ENCODE results near the gene TENM4. TPM values are rescaled to one million over a fixed set of nuclear protein-coding genes. Genes with fewer than 3 reads are reported as not detected.

The TENM4 gene
- total RNA-seq, 1 donor from 2014 or later, result 2.9 TPM

- DNase-seq, result no peak
Observed at GRCh38 chr11:79078456-79078855, 362.4 kb downstream of the TENM4 start.

- DNase-seq, result no peak
Observed at GRCh38 chr11:79077702-79078330, 363.0 kb downstream of the TENM4 start.

- peak; percentile 65 for DNase-seq
Observed at GRCh38 chr11:79076526-79077115, 364.2 kb downstream of the TENM4 start.

- no peak for DNase-seq
Observed at GRCh38 chr11:79074547-79074946, 366.3 kb downstream of the TENM4 start.

GRCh38 chr11:79071190-79071589 is 369.6 kb downstream of the TENM4 start:
- DNase-seq, result no peak

- DNase-seq, result no peak
Observed at GRCh38 chr11:79070518-79070917, 370.3 kb downstream of the TENM4 start.

GRCh38 chr11:79069504-79069903 is 371.3 kb downstream of the TENM4 start:
- DNase-seq, result no peak

GRCh38 chr11:79068356-79068755 is 372.5 kb downstream of the TENM4 start:
- no peak for DNase-seq

GRCh38 chr11:79067352-79067679 is 373.5 kb downstream of the TENM4 start:
- DNase-seq, result no peak

- DNase-seq, result no peak
Observed at GRCh38 chr11:79066456-79067351, 374.1 kb downstream of the TENM4 start.

GRCh38 chr11:79062814-79063762 is 377.7 kb downstream of the TENM4 start:
- DNase-seq, result peak; percentile 38

- no peak for DNase-seq
Observed at GRCh38 chr11:79060081-79060953, 380.5 kb downstream of the TENM4 start.

- no peak for DNase-seq
Observed at GRCh38 chr11:79059141-79059540, 381.7 kb downstream of the TENM4 start.

- no peak for DNase-seq
Observed at GRCh38 chr11:79055856-79056631, 384.8 kb downstream of the TENM4 start.

GRCh38 chr11:79054636-79055035 is 386.2 kb downstream of the TENM4 start:
- no peak for DNase-seq

GRCh38 chr11:79052544-79052943 is 388.3 kb downstream of the TENM4 start:
- DNase-seq, result peak; percentile 1

GRCh38 chr11:79050786-79051185 is 390.0 kb downstream of the TENM4 start:
- DNase-seq, result no peak

- no peak for DNase-seq
Observed at GRCh38 chr11:79049741-79050179, 391.1 kb downstream of the TENM4 start.

GRCh38 chr11:79047980-79048379 is 392.9 kb downstream of the TENM4 start:
- DNase-seq, result no peak

- no peak for DNase-seq
Observed at GRCh38 chr11:79047321-79047720, 393.5 kb downstream of the TENM4 start.

GRCh38 chr11:79046366-79046765 is 394.5 kb downstream of the TENM4 start:
- no peak for DNase-seq

All from dermis blood vessel endothelial cell (primary cell).